ENCODE measurements around the gene CELF4. TPM values are rescaled to one million over a fixed set of nuclear protein-coding genes. Genes with fewer than 3 reads are reported as not detected.
A peak's percentile ranks its signal among the peaks of the same experiment; 100 is the strongest.

CELF4 gene
- total RNA-seq, 1 experiment from 2014 or later = not detected

DNA sequence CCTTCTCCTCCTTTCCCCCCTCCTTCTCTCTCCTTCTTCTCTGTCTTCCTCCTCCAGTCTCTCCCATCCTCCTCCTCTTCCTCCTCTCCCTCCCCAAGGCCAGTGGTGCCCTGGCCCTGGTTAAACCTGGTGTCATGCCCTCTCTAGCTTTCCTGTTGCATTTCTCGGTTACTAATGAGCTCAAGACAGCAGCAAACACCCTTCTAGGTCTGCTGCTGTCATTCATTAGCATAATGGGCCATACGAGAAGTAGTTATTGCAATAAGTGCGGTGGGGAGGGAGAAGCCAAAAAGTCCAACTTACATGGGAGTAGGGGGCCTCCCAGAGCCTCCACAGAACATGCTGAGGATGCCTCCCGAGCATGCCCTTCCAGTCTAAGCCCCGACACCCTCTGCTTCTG lies 177.2 kb downstream of the CELF4 start:
- Histone ChIP-seq H3K27me3 (replicated peaks) (peaks cover 2% of the 10 kb centered on the region), H3K4me1 (replicated peaks) (no peaks in the 10 kb centered on the region), H3K9me3 (replicated peaks) (no peaks in the 10 kb centered on the region), H3K36me3 (no peaks in the 10 kb centered on the region), H3K27ac (no peak overlapping the region), H3K4me3 (no peak overlapping the region)
- DNase-seq (ENCODE audit: low read depth in 1 of 2, low spot score in 2 of 2) = no peak

DNA sequence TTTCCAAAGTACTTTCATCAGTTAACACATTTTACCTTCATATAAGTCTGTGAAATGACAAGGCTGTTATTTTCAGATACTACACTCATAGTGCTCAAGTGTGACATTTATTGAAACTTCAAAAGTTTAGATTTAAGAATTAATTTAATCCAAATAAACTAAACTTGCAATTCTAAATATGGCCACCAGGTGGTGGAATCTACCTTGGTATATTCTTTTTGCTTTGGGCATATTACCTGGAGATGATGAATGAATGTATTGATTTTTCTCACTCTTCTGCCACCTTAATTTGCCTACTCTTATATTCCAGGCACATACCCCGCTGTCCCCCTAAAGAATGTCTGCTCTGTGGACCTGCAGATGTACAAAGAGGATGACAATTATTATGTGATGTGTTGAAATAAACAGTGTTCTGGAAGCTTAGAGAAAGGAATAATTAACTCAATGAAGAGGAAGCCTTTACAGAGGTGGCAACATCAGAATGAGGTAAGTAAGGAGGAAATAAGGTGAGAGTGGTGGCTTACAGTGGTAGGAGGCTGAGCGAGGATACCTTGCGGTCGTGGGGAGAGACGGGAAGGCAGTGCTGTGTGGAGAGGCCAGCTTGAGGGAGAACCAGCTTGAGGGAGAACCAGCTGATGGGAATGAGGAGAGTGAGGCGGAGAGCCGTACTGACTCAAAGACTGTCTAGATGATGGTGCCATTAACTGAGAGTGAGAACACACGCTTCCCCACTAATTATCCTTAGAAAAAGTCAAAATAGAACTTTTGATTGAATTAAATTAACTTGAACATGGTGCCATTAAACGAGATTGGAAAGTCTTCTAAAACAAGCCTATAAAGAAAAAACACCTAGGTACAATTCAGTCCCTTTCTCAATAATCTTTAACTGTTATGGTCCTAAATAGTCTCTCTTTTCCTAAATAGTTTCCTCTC lies 179.5 kb downstream of the CELF4 start:
- Histone ChIP-seq H3K4me1 (replicated peaks) (no peaks in the 10 kb centered on the region), H3K9me3 (replicated peaks) (no peaks in the 10 kb centered on the region), H3K27ac (no peak overlapping the region), H3K4me3 (no peak overlapping the region), H3K27me3 (replicated peaks) (no peaks in the 10 kb centered on the region), H3K36me3 (no peaks in the 10 kb centered on the region)
- DNase-seq (ENCODE audit: low read depth in 1 of 2, low spot score in 2 of 2) = peak in 1 of 2 experiments; percentile 20

DNA sequence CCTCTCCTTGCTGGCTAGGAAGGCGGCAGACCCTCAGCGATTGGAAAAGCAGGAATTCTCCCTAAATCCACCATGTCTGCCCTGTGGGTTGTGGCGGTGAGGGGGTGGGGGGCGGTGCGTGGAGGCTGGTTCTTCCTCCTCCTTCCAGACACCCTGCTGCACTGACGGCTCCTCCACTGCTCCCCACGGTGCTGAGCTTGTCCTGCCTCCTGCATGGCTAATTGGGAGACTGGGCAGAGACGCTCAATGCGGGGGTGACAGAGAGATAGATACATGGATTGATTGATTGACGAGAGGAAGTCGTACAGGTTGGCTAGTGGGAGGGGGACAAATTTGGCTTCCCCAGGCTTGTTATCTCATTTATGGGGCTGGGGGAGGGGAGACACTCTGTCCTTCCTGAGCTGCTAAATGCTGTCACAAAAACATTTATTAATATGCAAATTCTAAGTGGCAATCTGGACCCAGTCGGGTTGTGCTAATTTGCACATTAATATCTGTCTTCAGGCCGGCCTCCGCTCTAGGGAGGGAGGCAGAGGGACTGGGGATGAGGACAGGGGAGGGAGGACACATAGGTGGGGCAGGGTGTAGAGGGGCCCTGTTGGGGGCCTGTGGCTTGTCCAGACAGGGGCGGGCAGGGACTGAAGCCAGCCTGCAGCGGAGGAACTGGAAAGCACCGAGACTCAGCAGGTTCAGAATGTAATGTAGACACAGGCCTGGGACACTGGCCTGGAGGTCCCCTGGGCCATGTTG lies 181.6 kb downstream of the CELF4 start:
- Histone ChIP-seq H3K9me3 (replicated peaks) (no peaks in the 10 kb centered on the region), H3K27me3 (replicated peaks) (no peaks in the 10 kb centered on the region), H3K4me3 (no peak overlapping the region), H3K36me3 (no peaks in the 10 kb centered on the region), H3K4me1 (replicated peaks) (no peaks in the 10 kb centered on the region), H3K27ac (no peak overlapping the region)
- DNase-seq (ENCODE audit: low read depth in 1 of 2, low spot score in 2 of 2) = no peak

DNA sequence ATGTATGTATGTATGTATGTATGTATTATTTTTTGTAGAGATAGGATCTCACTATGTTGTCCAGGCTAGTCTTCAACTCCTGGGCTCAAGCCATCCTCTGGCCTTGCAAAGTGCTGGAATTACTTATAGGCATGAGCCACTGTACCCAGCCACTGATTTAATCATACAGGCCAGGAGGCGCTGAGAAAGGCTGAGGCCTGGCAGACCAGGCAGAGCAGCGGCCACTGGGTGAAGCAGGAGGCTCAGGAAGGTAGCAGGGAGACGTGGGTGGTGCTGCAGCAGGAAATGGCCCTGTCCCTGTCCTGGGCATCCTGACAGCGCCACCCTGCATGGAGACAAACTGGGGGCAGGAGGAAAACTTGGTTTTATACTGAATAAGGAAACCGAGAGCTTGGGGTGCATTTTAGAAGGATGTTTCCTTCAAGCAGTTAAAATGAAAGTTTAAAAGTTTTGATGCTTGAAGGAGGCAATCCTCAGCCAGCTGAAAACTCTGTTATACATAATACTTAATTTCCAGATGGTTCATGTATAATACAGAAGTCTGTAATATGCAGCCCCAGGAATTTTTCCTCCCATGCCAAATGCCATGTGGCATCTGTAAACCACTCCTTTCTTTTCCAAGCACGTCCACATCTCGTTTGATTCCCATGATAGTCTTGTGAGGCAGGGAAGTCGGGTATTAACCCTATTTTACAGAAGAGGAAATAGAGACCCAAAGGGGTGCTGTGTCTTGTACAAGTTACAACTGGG lies 182.4 kb downstream of the CELF4 start:
- Histone ChIP-seq H3K4me3 (no peak overlapping the region), H3K27me3 (replicated peaks) (no peaks in the 10 kb centered on the region), H3K9me3 (replicated peaks) (no peaks in the 10 kb centered on the region), H3K4me1 (replicated peaks) (no peaks in the 10 kb centered on the region), H3K36me3 (no peaks in the 10 kb centered on the region), H3K27ac (no peak overlapping the region)
- DNase-seq (ENCODE audit: low read depth in 1 of 2, low spot score in 2 of 2) = no peak

DNA sequence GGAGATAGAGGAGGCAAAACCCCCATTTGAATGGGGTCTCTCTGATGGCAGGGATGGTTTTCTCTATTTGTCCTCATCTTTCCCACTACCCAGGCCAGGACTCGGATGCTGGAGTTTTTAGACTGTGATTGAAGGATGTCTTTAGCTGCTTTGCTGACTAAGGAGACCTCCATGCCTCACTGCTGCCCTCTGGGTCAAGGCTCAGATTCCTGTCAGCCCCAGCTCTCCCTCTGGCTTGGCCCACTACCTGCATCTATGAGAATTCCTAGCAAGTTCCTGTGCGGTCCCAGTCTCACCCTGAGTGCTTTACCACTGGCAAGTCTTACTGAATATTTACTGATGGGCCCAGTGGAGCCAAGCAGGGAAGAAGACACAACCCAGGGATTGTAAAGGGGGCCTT lies 184.0 kb downstream of the CELF4 start:
- DNase-seq (ENCODE audit: low read depth in 1 of 2, low spot score in 2 of 2) = no peak
- no peaks in the 10 kb centered on the region for H3K36me3 ChIP-seq
- no peak overlapping the region for H3K27ac ChIP-seq
- no peak overlapping the region for H3K4me3 ChIP-seq
- H3K4me1 ChIP-seq (replicated peaks) = no peaks in the 10 kb centered on the region
- no peaks in the 10 kb centered on the region for H3K27me3 ChIP-seq (replicated peaks)
- no peaks in the 10 kb centered on the region for H3K9me3 ChIP-seq (replicated peaks)

DNA sequence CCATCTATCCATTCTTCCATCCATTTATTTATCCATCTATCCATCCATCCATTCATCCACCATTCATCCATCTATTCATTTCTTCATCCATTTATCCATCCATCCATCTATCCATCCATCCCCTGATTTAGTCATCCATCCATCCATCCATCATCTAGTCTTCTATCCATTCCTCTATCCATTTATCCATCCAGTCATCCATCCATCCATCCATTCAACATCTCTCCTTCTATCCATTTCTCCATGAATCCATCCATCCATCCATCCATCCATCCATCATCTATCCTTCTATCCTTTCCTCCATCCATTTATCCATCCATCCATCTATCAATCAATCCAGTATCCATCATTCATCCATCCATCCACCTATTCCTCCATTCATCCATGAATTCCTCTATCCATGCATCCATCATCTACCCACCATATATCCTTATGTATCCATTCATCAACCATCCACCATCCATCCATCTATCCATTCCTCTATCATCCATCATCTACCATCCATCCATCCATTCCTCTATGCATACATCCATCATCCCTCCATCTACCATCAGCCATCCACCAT lies 185.0 kb downstream of the CELF4 start:
- DNase-seq (ENCODE audit: low read depth in 1 of 2, low spot score in 2 of 2) = no peak
- H3K4me1 ChIP-seq (replicated peaks) = no peaks in the 10 kb centered on the region
- H3K27me3 ChIP-seq (replicated peaks) = no peaks in the 10 kb centered on the region
- no peak overlapping the region for H3K4me3 ChIP-seq
- H3K36me3 ChIP-seq = no peaks in the 10 kb centered on the region
- H3K9me3 ChIP-seq (replicated peaks) = no peaks in the 10 kb centered on the region
- H3K27ac ChIP-seq = no peak overlapping the region

DNA sequence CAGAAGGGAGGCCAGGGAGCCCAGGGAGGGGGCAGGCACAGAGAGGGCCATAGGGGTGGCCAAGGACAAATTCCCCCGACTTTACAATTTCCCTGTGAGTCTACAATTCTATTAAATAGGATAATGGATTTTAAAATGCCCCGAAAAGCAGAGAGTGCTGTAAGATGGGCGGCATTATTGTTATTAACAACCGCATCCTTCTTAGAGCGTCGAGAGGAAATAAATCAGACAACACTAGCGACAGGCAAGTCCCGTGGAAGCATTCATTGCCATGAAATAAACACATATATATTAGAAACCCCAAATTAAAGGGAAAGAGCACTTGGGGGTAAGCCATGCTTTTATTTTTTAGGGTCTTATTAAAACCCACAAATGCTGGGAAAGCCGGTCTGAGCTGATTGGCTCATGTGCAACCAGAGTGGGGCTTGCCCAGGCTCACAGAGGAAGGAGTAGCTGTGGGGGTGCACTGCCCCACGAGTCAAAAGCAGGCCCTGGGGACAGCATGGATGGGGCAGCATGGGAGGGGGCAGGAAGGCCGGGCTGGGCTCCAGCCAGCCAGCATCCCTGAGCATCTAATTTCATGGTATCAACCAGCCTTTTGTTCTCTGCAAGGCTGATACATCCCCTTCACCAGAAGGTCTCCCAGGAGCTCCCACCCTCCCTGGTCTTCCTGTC lies 187.1 kb downstream of the CELF4 start:
- Histone ChIP-seq H3K9me3 (replicated peaks) (no peaks in the 10 kb centered on the region), H3K27me3 (replicated peaks) (no peaks in the 10 kb centered on the region), H3K27ac (no peak overlapping the region), H3K4me1 (replicated peaks) (no peaks in the 10 kb centered on the region), H3K36me3 (no peaks in the 10 kb centered on the region), H3K4me3 (no peak overlapping the region)
- DNase-seq (ENCODE audit: low read depth in 1 of 2, low spot score in 2 of 2) = no peak

DNA sequence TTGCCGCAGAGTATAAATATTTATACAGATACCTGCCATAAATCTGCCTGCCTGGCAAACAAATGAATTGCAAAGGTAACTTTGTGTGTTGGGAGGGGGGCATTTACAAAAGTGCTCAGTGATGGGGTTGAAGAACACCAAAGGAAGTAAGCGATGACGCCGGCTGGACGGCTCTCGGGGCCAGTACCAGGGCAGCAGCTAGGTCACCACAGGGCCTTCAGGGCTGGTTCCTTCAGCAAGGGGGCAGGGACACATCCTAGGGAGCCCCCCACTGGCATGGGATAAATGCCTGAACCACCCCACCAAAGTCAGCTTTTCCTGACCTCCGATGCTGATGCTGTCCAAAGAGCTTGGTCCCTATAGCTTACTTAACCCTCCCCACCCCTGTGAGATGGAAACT lies 190.4 kb downstream of the CELF4 start:
- Histone ChIP-seq H3K4me1 (replicated peaks) (no peaks in the 10 kb centered on the region), H3K27me3 (replicated peaks) (no peaks in the 10 kb centered on the region), H3K36me3 (no peaks in the 10 kb centered on the region), H3K9me3 (replicated peaks) (no peaks in the 10 kb centered on the region), H3K4me3 (no peak overlapping the region), H3K27ac (no peak overlapping the region)
- DNase-seq (ENCODE audit: low read depth in 1 of 2, low spot score in 2 of 2) = no peak

DNA sequence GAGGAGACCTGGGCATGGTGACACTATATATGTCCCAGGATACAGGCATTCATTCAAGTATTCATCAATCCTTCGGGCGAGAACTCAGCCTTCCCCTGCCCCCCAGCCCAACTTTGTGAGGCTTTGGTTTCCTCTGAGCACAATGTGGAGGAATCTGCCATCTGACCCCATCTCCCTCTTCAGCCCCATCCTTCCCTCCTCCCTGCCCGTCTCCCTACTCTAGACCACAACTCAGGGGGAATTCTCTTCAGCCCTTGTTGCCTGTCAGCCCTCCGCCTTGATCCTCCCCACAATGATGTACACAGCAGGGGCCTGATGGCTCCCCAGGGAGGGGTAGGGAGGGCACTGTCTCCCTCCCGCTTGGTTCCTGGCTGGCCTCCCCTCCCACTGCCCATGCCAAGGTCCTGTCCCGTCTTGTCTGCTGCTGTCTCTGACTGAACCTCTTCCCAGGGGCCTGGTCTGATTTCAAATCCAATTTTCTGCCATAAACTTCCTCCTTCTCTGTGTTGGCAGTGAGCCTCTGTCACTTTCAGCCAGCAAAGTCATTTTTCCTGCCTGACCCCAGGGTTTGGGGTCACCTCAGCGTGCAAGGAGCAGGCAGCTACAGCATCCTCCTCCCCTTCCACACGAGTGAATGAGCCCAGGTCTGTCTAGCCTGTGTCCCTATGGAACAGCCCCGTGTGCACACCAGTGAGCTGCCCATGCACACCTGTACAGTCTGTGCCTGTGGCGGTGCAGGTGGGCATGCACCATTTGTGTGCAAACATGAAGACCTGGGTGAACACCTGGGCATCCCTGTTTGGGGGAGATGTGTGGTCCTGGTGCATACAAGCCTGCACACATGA lies 197.3 kb downstream of the CELF4 start:
- no peak overlapping the region for H3K27ac ChIP-seq
- no peaks in the 10 kb centered on the region for H3K27me3 ChIP-seq (replicated peaks)
- no peak overlapping the region for H3K4me3 ChIP-seq
- DNase-seq (ENCODE audit: low read depth in 1 of 2, low spot score in 2 of 2) = no peak
- no peaks in the 10 kb centered on the region for H3K36me3 ChIP-seq
- no peaks in the 10 kb centered on the region for H3K9me3 ChIP-seq (replicated peaks)
- no peaks in the 10 kb centered on the region for H3K4me1 ChIP-seq (replicated peaks)

DNA sequence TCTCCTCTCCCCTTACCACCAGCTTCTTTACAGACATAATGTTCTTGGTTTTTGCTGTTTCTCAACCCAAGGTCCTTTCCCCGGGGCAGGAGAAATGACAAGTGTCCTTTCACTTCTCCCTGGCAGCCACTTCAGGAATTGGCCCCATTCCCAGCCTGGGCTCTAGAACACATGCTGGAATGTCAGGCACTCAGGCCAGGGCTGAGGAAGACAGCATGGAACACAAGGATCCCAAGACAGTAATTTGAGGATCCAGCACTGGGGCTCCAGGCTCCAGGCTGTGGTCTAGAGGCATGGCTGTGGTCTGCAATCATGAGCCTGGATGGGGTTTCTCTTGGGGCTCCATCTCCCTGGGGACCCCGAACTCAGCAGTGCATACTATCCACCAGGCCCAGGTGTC lies 201.4 kb downstream of the CELF4 start:
- DNase-seq (ENCODE audit: low read depth in 1 of 2, low spot score in 2 of 2) = no peak
- no peaks in the 10 kb centered on the region for H3K4me1 ChIP-seq (replicated peaks)
- no peak overlapping the region for H3K27ac ChIP-seq
- H3K27me3 ChIP-seq (replicated peaks) = no peaks in the 10 kb centered on the region
- no peaks in the 10 kb centered on the region for H3K36me3 ChIP-seq
- H3K4me3 ChIP-seq = no peak overlapping the region
- no peaks in the 10 kb centered on the region for H3K9me3 ChIP-seq (replicated peaks)

DNA sequence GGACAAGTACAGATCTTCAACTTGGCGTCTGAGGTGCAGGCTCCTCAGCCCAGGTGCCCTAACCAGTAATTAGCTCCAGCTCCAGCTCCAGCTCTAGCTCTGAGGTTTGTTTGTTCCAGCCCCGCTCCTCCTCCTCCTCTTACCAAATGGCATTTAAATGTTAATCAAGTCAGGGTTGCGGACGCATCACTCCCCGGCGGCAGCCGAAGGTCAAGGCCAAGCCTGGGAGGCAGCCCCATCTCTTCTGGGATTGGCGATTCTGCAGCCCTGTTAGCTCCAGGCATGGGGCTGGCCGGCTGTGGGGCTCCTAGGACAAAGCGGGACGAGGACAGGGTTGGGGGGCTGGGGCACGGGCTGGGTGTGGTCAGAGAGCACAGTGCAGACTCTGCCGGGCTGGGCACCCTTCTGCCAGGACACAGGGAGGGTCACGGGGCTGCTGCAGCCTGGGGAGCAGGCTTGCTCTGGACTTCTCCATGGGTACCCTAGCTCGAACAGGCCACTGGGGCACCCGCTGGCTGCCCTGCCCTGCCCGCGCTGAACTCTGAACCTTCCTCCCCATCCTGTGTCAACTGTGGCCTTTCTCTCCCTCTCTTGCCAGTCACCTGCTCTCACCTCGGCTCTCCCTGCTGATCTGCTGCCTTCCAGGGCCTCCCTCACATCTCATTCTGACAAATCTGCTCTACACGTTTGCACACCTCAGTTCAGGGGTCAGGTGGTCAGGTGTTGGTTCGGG lies 203.3 kb downstream of the CELF4 start:
- no peak overlapping the region for H3K4me3 ChIP-seq
- no peaks in the 10 kb centered on the region for H3K9me3 ChIP-seq (replicated peaks)
- H3K27me3 ChIP-seq (replicated peaks) = no peaks in the 10 kb centered on the region
- no peak for DNase-seq (ENCODE audit: low read depth in 1 of 2, low spot score in 2 of 2)
- no peaks in the 10 kb centered on the region for H3K36me3 ChIP-seq
- H3K27ac ChIP-seq = no peak overlapping the region
- no peaks in the 10 kb centered on the region for H3K4me1 ChIP-seq (replicated peaks)

Measured in SJSA1 (cell line).